AG09309 (cell line): ENCODE data around the gene TEX2.
"Not testable (repeated sequence)": the region's sequence is repeated elsewhere in the genome, so short reads cannot be mapped to it uniquely, and the experiment has no call there.

Experiments
- DNase-seq: peaks from one replicate; pipeline ENCODE4 v3.0.0-alpha.2; 2010; ENCODE audit warnings: low read depth
- H3K4me3 ChIP-seq: 2 replicates; pipeline ENCODE4 v1.5.1; 2011; ENCODE audit warnings: mild to moderate bottlenecking, low read depth, low read length, moderate library complexity; ENCODE audit not compliant: control insufficient read depth
- TF ChIP-seq, protein P1 (sequence below): IDR thresholded peaks from 2 replicates; pipeline ENCODE4 v1.5.1; 2011; ENCODE audit warnings: mild to moderate bottlenecking, low read depth, low read length, inconsistent platforms; ENCODE audit not compliant: insufficient read depth, control insufficient read depth; ENCODE audit errors: missing control alignments

TEX2 gene

DNA sequence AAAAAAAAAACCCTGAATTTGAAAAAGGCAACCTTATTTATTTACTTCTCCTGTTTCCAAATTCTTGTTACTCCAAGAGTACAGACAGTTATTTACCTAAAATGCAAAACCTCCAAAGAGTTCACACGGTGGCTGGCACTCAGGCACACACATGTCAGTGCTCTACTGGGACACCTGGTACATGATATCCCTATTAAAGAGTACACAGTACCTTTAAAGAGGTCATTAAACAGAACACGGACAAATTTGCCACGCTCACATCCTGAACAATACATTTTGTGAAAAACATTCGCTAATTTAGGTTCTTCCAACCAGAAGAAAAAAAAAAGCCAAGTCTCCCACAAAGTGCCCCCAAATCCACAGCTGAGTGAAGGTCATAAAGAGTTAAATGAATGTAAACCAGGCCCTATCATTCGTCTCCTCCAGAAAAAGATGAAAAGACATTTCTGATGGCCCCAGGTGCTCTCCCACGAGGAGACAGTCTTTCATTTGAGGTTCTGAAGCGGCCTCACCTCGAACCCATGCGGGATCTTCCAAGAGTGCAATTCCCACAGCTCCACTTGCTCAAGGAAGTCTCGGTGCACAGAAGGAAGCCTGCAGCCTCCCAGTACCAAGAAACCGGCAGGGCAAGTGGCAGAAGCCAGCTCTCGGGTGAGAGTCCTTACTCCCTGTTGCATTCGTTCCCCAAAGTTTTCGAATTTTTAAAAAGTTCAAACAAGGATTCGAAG, 134.1 kb downstream of the TEX2 start:
- peak overlapping the region; percentile 55 for H3K4me3 ChIP-seq
- no peak for DNase-seq
- TF ChIP-seq, protein P1, sequence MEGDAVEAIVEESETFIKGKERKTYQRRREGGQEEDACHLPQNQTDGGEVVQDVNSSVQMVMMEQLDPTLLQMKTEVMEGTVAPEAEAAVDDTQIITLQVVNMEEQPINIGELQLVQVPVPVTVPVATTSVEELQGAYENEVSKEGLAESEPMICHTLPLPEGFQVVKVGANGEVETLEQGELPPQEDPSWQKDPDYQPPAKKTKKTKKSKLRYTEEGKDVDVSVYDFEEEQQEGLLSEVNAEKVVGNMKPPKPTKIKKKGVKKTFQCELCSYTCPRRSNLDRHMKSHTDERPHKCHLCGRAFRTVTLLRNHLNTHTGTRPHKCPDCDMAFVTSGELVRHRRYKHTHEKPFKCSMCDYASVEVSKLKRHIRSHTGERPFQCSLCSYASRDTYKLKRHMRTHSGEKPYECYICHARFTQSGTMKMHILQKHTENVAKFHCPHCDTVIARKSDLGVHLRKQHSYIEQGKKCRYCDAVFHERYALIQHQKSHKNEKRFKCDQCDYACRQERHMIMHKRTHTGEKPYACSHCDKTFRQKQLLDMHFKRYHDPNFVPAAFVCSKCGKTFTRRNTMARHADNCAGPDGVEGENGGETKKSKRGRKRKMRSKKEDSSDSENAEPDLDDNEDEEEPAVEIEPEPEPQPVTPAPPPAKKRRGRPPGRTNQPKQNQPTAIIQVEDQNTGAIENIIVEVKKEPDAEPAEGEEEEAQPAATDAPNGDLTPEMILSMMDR, result no peak

DNA sequence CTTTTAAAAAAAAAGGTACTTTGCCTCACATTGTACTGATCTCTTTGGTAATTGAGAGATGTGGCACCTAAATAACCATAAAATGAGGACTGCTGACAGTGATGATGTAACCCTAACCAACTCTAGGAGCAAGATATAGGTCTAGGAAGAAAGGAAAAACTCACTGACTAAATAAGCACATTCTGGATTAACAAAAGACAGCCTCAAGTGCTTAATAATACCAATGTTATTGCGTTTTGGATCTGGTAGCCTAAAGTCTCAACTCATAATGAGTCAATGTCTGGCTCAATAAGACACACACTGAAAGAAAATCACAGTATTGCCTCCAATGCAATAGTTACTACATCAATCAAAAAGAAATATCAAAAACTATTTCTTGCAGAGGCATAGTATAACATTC, 136.1 kb downstream of the TEX2 start:
- no peak overlapping the region for H3K4me3 ChIP-seq
- DNase-seq, result no peak
- TF ChIP-seq, protein P1, result no peak

DNA sequence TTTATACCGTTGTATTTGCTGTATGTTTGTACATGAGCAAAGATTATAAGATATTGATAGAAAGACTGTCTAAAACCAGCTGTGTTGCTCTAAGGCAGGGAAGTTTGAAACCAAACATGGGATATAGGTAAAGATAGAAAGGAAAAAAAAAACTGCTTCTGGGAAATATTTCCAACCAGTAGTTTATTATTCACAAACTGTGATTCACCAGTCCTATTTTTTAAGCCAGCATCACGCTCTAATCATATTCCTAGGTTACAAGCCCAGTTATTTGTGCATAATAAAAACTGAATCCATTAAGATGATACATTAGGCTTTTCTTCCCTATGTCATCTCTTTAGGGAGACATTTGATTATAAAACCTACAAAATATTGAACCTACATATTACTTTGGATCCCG, 137.1 kb downstream of the TEX2 start:
- TF ChIP-seq, protein P1, result no peak
- no peak overlapping the region for H3K4me3 ChIP-seq
- no peak for DNase-seq

DNA sequence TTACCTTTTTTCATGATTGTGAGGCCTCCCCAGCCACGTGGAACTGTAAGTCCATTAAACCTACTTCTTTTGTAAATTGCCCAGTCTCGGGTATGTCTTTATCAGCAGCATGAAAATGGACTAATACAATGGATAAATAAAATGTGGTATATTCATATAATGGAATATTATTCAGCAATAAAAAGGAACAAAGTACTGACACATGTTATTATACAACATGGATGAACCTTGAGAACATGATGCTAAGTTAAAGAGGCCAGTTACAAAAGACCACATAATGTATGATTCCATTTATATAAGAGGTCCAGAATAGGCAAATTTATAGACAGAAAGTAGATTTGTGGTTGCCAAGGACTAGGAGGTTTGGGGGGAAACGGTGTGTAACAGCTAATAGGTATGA, 138.5 kb downstream of the TEX2 start:
- TF ChIP-seq, protein P1, result no peak
- no peak overlapping the region for H3K4me3 ChIP-seq
- DNase-seq, result no peak

DNA sequence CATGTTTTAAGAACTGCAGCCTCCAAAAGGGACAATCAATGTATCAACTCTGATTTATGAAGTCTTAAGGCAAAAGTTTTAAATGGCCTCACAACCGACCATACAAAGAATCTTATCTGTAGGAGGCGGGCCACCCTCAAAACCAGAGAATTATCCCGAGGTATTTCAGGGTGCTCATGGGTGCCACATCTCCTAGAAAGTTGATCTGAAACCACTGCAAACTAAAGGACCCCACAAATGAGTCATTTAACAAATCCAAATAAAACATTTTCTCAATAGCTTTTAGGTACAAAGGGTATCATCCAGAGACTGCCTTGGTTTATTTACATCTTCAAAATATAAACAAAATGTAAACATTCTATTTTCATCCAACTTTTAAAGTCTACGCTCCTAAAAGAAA, 139.9 kb downstream of the TEX2 start:
- no peak for DNase-seq
- TF ChIP-seq, protein P1, result no peak

DNA sequence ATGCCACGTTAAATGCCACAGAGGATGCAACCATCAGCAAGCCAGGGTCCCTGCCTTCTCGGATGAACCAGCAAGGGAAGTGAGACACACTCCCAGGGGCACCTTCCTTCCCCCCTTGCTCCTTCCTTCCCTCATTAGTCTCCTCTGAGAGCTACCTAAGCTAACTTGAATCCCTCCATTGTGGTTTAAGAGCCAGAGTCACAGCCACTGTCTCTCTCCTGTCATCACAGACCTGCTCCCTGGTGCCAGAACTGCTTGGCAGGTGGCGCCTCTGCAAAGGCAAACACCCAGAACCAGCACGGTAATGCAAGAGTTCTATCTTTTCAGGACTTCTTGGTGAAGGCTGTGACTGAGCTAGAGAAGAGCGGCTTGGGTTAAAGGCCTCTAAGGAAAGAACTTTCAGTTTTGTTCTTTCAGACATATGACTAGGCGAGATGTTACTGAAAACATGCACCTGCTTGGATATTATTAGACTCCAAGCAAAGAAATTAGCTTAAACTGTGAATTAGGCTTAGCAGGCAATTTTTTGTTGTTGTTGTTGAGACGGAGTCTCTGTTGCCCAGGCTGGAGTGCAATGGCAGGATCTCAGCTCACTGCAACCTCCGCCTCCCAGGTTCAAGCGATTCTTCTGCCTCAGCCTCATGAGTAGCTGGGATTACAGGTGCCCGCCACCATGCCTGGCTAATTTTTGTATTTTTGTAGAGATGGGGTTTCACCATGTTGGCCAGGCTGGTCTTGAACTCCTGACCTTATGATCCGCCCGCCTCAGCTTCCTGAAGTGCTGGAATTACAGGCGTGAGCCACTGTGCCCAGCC, 141.9 kb downstream of the TEX2 start:
- H3K4me3 ChIP-seq, DNase-seq: not testable (repeated sequence)

More for the DNA sequence above, 139.9 kb downstream of the TEX2 start:
- H3K4me3 ChIP-seq, result no peak overlapping the region

DNA sequence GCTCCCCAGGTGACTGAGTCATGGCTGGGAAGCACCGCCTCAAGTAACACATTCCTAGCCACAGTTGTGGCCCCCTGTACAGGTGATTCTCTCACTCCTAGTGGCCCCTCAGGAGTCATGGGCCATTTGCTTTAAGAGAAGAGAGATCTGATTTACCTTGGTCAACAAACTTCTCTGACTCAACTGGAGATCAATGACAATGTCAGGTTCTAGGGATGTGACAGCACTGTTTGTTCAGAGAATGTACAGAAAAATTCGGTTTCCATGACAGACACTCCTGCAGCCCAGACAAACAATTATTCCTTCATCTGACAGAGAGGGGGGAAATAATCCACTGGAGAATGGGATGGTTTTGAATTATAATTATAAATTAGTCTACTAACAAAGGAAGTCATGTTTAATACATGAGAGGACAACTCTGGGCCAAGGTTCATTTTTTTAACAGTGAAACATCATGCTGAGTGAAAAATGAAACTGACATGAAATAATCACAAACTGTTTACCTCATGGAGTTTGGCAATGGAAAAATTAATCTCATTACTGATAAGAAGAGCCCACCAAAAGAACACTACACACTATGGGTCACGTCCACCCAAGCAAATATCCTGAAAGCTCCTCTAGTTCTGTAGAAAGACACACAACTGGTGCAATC, 142.8 kb downstream of the TEX2 start:
- no peak overlapping the region for H3K4me3 ChIP-seq
- DNase-seq, result no peak
- TF ChIP-seq, protein P1, result no peak
